Measurements from ENCODE around the gene CLCN7. TPM values are rescaled to one million over a fixed set of nuclear protein-coding genes. Genes with fewer than 3 reads are reported as not detected.
A peak's percentile ranks its signal among the peaks of the same experiment; 100 is the strongest.
"Not testable (repeated sequence)": the region's sequence is repeated elsewhere in the genome, so short reads cannot be mapped to it uniquely, and the experiment has no call there.

Gene CLCN7
- total RNA-seq, 4 donors from 2014 or later = 61.1 to 134 (median 100) TPM

DNA sequence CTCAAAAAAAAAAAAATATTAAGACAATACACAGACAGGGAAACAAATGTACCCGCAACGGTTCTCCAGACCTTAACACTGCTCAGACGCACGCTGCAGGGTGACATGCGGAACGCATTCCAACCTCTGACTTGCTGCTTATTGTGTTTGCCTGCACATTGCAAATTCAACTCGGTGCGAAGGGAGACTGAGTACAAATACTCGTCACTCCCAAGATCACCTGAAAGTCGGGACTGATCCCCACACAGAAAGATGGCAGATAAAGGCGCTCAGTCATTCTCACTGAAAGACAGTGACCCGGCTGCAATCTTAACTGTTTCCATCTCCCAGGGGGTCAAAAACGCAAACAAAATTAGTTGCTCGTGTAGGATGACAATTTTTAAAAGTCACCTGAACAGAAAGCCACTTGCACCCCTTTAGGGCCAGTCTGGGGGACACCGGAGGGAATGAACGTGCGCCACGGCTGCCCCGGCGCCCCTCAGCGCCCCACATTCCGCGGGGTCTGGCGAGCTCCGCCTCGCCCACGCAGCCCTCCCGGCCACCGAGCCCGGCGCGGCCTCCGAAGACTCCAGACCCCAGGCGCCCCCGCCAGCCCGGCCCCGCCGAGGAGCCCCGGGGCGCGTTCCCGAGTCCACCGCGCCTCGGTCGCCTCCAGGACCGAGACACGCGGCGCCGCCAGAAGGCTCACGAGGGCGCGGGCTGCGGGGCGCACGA is 589 bp downstream of the CLCN7 start:
- H3K4me1 ChIP-seq = peaks cover 44% of the 10 kb centered on the region
- WGBS = 14% methylated on average over 26 of the region's 57 CpGs
- no peaks in the 10 kb centered on the region for H3K27me3 ChIP-seq
- no peak for TF ChIP-seq EP300 (IDR thresholded peaks at IDR 0.05)
- TF ChIP-seq, protein P1, sequence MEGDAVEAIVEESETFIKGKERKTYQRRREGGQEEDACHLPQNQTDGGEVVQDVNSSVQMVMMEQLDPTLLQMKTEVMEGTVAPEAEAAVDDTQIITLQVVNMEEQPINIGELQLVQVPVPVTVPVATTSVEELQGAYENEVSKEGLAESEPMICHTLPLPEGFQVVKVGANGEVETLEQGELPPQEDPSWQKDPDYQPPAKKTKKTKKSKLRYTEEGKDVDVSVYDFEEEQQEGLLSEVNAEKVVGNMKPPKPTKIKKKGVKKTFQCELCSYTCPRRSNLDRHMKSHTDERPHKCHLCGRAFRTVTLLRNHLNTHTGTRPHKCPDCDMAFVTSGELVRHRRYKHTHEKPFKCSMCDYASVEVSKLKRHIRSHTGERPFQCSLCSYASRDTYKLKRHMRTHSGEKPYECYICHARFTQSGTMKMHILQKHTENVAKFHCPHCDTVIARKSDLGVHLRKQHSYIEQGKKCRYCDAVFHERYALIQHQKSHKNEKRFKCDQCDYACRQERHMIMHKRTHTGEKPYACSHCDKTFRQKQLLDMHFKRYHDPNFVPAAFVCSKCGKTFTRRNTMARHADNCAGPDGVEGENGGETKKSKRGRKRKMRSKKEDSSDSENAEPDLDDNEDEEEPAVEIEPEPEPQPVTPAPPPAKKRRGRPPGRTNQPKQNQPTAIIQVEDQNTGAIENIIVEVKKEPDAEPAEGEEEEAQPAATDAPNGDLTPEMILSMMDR (IDR thresholded peaks at IDR 0.05) = no peak
- H3K9me3 ChIP-seq = no peaks in the 10 kb centered on the region
- no peak for DNase-seq (ENCODE audit: low spot score in 2 of 2)
- H3K27ac ChIP-seq = peak overlapping the region; percentile 87
- no peaks in the 10 kb centered on the region for H3K36me3 ChIP-seq
- H3K4me3 ChIP-seq = peak overlapping the region; percentile 89

DNA sequence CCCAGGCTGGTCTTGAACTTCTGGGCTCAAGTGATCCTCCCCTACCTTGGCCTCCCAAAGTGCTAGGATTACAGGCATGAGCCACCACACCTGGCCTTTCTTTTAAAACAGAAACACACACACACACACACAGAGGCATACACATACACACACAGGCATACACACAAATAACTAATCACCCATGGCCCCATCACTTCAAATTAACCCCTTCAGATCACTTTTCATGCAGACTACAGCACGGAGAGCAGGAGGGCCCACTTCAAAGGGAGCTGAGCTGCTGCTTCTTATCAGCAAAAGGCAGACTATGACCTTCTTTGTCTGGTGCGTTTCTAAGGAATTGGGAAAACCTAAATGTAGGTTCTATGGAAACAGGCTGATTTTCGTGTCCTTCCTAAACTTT is 1.9 kb downstream of the CLCN7 start:
- Histone ChIP-seq H3K4me1 (peaks cover 44% of the 10 kb centered on the region), H3K27me3 (no peaks in the 10 kb centered on the region)
- 66% methylated on average over 3 of the region's 3 CpGs for WGBS

DNA sequence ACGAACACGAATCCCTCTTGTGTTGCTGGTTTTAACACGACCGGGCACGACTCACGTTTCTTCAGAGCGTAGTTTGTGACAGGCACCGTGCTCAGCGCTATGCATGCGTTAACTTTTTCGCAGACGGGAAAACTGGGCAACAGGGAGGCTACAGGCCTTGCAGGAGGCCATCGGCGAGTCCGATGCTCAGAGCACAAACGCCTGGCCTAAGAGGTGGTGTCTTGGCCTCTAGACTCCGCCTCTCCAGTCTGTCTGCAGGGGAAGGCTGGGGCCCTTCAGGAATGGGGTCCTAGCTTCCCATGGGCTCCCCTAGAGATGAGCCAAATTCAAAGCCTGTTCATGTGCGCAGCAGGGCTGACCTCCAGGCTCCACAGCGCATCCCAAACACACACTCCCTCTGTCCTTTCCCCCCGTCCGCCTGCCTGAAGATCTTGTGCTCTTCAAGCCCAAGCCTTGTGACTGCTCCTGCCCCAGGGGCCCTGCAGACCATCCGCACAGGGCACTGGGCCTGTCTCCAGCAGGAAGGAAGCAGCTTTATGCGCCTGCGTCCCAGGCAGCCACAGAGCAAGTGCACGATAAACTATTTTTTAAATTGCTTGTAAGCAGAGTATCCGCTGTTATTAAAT is 3.1 kb downstream of the CLCN7 start:
- peaks cover 44% of the 10 kb centered on the region for H3K4me1 ChIP-seq
- TF ChIP-seq, protein P1 (IDR thresholded peaks at IDR 0.05) = no peak
- TF ChIP-seq POLR2AphosphoS5 (IDR thresholded peaks at IDR 0.05) = no peak
- no peak for TF ChIP-seq POLR2A (IDR thresholded peaks at IDR 0.05)
- peak overlapping the region; percentile 20 for H3K27ac ChIP-seq
- no peak overlapping the region for H3K4me3 ChIP-seq
- 78% methylated on average over 22 of the region's 26 CpGs for WGBS
- no peak for DNase-seq (ENCODE audit: low spot score in 2 of 2)
- H3K9me3 ChIP-seq = no peaks in the 10 kb centered on the region
- H3K36me3 ChIP-seq = no peaks in the 10 kb centered on the region
- no peaks in the 10 kb centered on the region for H3K27me3 ChIP-seq

More for the DNA sequence above, 1.9 kb downstream of the CLCN7 start:
- TF ChIP-seq POLR2AphosphoS5 (IDR thresholded peaks at IDR 0.05) (no peak), EP300 (IDR thresholded peaks at IDR 0.05) (no peak), POLR2A (IDR thresholded peaks at IDR 0.05) (no peak)
- TF ChIP-seq, protein P1 (IDR thresholded peaks at IDR 0.05) = no peak
- H3K27ac ChIP-seq = no peak overlapping the region
- no peaks in the 10 kb centered on the region for H3K9me3 ChIP-seq
- no peaks in the 10 kb centered on the region for H3K36me3 ChIP-seq
- H3K4me3 ChIP-seq = no peak overlapping the region
- DNase-seq (ENCODE audit: low spot score in 2 of 2) = no peak

DNA sequence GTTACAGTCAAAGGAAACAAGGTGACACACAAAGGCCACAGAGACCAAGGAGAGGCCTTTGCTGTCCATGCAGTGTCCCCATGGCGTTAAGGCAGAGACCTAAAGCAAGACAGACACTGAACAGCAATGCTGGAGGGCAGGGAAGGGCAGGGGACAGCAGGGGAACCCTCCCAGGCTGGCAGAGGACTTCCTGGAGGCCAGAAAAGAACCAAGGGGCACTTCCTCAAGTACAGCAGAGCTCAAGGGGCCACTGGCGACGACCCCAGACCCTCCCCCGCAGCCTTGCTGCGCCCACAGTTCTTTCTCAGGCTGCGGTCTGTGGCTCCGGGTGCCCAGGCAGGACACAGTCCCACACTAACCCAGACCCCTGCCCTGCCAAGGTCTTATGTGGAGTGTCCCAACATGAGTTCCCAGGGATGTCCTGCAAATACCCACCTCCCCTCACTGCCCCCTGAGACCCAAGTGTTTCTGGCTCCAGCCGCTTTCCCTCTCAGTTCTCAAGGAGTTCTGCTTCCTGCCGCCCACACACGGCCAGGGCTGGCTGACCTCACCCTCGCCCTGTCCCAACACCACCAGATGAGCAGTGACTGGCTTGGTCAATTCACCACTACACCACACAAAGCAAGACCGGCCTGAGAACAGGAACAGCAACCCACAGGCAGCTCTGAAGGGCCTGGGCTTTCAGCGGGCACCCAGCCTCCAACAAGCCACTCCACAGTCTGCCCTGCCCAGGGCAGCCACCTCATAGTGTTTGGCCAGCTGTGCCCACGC is 4.2 kb downstream of the CLCN7 start:
- H3K27me3 ChIP-seq = no peaks in the 10 kb centered on the region
- TF ChIP-seq POLR2A (IDR thresholded peaks at IDR 0.05) (no peak), POLR2AphosphoS5 (IDR thresholded peaks at IDR 0.05) (no peak), EP300 (IDR thresholded peaks at IDR 0.05) (no peak)
- TF ChIP-seq, protein P1 (IDR thresholded peaks at IDR 0.05) = no peak
- WGBS = 83% methylated on average over 13 of the region's 14 CpGs
- H3K27ac ChIP-seq = peak overlapping the region; percentile 21
- H3K36me3 ChIP-seq = no peaks in the 10 kb centered on the region
- H3K4me1 ChIP-seq = peaks cover 40% of the 10 kb centered on the region
- no peak overlapping the region for H3K4me3 ChIP-seq
- H3K9me3 ChIP-seq = no peaks in the 10 kb centered on the region
- DNase-seq (ENCODE audit: low spot score in 2 of 2) = peak in 1 of 2 donors; percentile 77

DNA sequence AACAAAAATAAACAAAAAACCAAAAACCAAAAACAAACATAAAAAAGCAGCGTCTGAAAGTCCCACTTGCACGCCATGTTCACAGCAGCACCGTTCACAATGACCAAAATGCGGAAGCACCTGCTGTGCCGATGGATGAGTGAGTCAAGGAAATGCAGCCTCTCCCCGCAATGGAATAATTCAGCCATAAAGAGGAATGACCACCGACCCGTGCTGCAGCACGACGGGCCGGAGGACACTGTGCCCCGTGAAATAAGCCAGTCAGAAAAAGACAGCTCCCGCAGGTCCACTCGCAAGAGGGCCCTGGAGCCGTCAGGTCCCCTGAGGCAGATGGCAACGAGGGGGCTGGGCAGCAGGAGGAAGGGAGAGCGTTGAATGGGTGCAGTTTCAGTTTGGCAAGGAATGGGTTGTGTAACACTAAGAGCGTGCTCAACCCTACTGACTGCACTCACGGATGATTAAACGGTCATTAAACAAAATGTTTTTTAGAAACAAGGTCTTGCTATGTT is 5.1 kb downstream of the CLCN7 start:
- Histone ChIP-seq H3K4me3 (no peak overlapping the region), H3K4me1 (peaks cover 34% of the 10 kb centered on the region), H3K27me3 (no peaks in the 10 kb centered on the region), H3K9me3 (no peaks in the 10 kb centered on the region), H3K27ac (peak overlapping the region; percentile 21), H3K36me3 (no peaks in the 10 kb centered on the region)
- TF ChIP-seq EP300 (IDR thresholded peaks at IDR 0.05) (no peak), POLR2AphosphoS5 (IDR thresholded peaks at IDR 0.05) (no peak), POLR2A (IDR thresholded peaks at IDR 0.05) (no peak)
- TF ChIP-seq, protein P1 (IDR thresholded peaks at IDR 0.05) = no peak
- 83% methylated on average over 20 of the region's 20 CpGs for WGBS
- DNase-seq (ENCODE audit: low spot score in 2 of 2) = no peak

DNA sequence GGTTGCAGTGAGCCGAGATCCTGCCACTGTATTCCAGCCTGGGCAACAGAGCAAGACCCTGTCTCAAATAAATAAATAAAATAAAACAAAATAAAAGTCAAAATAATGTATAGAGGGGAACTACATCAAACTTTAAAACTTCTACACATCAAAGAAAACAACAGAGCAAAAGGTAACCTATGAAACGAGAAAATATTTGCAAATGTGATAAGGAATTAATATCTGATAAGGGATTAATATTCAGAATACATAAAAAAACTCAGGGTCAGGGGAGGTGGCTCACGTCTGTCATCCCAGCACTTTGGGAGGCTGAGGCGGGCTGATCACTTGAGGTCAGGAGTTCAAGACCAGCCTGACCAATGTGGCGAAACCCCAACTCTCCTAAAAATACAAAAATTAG is 5.7 kb downstream of the CLCN7 start:
- H3K4me1 ChIP-seq = peaks cover 30% of the 10 kb centered on the region
- not testable (repeated sequence) for H3K27ac ChIP-seq
- 70% methylated on average over 5 of the region's 5 CpGs for WGBS

More for the DNA sequence above, 5.7 kb downstream of the CLCN7 start:
- DNase-seq (ENCODE audit: low spot score in 2 of 2); H3K9me3 ChIP-seq; H3K36me3 ChIP-seq; H3K4me3 ChIP-seq; H3K27me3 ChIP-seq: not testable (repeated sequence)
